Hepatocyte (in vitro differentiated cells): ENCODE results near the gene SEPSECS. TPM values are rescaled to one million over a fixed set of nuclear protein-coding genes. Genes with fewer than 3 reads are reported as not detected.

ENCODE experiments used
- DNase-seq: peaks from one replicate; pipeline ENCODE4 v3.0.0-alpha.2; 2016; ENCODE audit warnings: low spot score
- H2AFZ ChIP-seq: fragments of 200-600 bp; sonication (generic); 2 replicates; pipeline ENCODE4 v1.6.0; 2016; ENCODE audit warnings: antibody characterized with exemption, mild to moderate bottlenecking
- H3K27ac ChIP-seq: fragments of 200-600 bp; sonication (generic); 2 replicates; pipeline ENCODE4 v1.5.1; 2016; ENCODE audit warnings: mild to moderate bottlenecking
- H3K27me3 ChIP-seq: fragments of 200-600 bp; sonication (generic); 2 replicates; pipeline ENCODE4 v1.6.1; 2016
- H3K36me3 ChIP-seq: fragments of 200-600 bp; sonication (generic); replicated peaks from 2 replicates; pipeline ENCODE4 v1.5.1; 2016; ENCODE audit warnings: low read depth; ENCODE audit not compliant: insufficient read depth
- H3K4me1 ChIP-seq: fragments of 200-600 bp; sonication (generic); 2 replicates; pipeline ENCODE4 v1.5.1; 2016; ENCODE audit warnings: mild to moderate bottlenecking, moderate library complexity; ENCODE audit not compliant: insufficient read depth
- H3K4me2 ChIP-seq: fragments of 200-600 bp; sonication (generic); 2 replicates; pipeline ENCODE4 v1.6.0; 2016
- H3K4me3 ChIP-seq: fragments of 200-600 bp; sonication (generic); 2 replicates; pipeline ENCODE4 v1.5.1; 2016; ENCODE audit warnings: mild to moderate bottlenecking
- H3K79me2 ChIP-seq: fragments of 200-600 bp; sonication (generic); 2 replicates; pipeline ENCODE4 v1.6.0; 2017; ENCODE audit warnings: mild to moderate bottlenecking
- H3K9me2 ChIP-seq: fragments of 200-600 bp; sonication (generic); replicated peaks from 2 replicates; pipeline ENCODE4 v1.6.0; 2017; ENCODE audit warnings: mild to moderate bottlenecking; ENCODE audit not compliant: insufficient read depth
- H3K9me3 ChIP-seq: fragments of 200-600 bp; sonication (generic); 2 replicates; pipeline ENCODE4 v1.5.1; 2016; ENCODE audit warnings: low read depth, mild to moderate bottlenecking
- H4K20me1 ChIP-seq: fragments of 200-600 bp; sonication (generic); 2 replicates; pipeline ENCODE4 v1.6.0; 2016; ENCODE audit warnings: mild to moderate bottlenecking; ENCODE audit not compliant: insufficient read depth, poor library complexity, severe bottlenecking
- EZH2 ChIP-seq: fragments of 200-600 bp; sonication (generic); IDR thresholded peaks from 2 replicates; pipeline ENCODE4 v1.6.1; 2016; ENCODE audit warnings: antibody characterized with exemption, mild to moderate bottlenecking, borderline replicate concordance
- EZH2phosphoT487 ChIP-seq: fragments of 200-600 bp; sonication (generic); IDR thresholded peaks from one replicate; pipeline ENCODE4 v1.6.1; 2018; ENCODE audit warnings: antibody characterized with exemption, mild to moderate bottlenecking, low read depth, moderate library complexity; ENCODE audit not compliant: unreplicated experiment, severe bottlenecking
- WGBS: methylation state at CpG from one replicate; pipeline ENCODE4 v1.1.6; 2016; ENCODE audit warnings: low lambda C conversion rate; ENCODE audit errors: missing lambda C conversion rate; 5-methylcytosine and 5-hydroxymethylcytosine counted together
- polyA plus RNA-seq: library from polyadenylated mRNA; unstranded; fragments of >200 nt; fragmentation: Nextera tagmentation; extraction: Ambion mirVana; gene quantifications from 2 replicates; pipeline ENCODE4 v1.2.1, GENCODE V29; 2016
- total RNA-seq: library from RNA; depleted of rRNA; stranded (reverse); fragments of >200 nt; gene quantifications from 2 replicates; pipeline ENCODE4 v1.2.3, GENCODE V29; 2014
- TF ChIP-seq, protein P1 (sequence below): fragments of 200-600 bp; sonication (generic); IDR thresholded peaks from 2 replicates; pipeline ENCODE4 v1.5.1; 2016; ENCODE audit warnings: antibody characterized with exemption, mild to moderate bottlenecking; ENCODE audit not compliant: poor library complexity

The SEPSECS gene
- total and polyA plus RNA-seq, 2 experiments from 2014 or later = 3.0 to 10.3 TPM

DNA sequence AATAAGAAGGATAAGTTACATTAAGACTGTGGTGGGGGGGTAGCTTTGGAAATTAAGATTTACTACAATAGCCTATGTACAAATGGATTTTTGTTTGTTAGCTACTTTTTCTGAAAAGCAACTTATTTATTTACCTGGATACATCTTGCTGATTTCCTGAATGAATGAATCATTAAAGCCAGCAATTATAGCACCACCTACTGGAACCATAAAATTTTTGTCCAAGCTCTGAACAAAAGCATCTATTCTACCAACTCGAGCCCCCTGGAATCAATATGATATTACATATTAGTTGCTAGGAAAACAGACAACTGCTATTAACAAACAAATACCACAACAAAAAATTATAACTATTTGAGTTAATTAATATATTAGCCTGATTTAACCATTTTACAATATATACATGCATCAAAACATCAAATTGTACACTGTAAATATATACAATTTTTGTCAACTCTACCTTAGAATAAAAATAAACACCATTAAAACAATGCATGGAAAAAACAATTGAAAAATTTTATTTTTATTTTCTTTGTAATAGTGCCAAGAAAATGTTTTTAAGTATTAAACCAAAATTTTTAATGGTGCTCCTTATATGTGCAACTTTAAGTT is 15.3 kb downstream of the SEPSECS start:
- no peaks in the 10 kb centered on the region for H3K9me3 ChIP-seq
- H4K20me1 ChIP-seq = no peaks in the 10 kb centered on the region
- H3K27ac ChIP-seq = no peak overlapping the region
- H3K36me3 ChIP-seq = no peaks in the 10 kb centered on the region
- peak; percentile 41 for DNase-seq
- no peaks in the 10 kb centered on the region for H3K79me2 ChIP-seq
- no peak overlapping the region for H3K4me3 ChIP-seq
- no peaks in the 10 kb centered on the region for H3K27me3 ChIP-seq
- WGBS = 23% methylated on average over 1 of the region's 1 CpG
- no peak overlapping the region for H2AFZ ChIP-seq
- no peaks in the 10 kb centered on the region for H3K9me2 ChIP-seq
- TF ChIP-seq, protein P1, sequence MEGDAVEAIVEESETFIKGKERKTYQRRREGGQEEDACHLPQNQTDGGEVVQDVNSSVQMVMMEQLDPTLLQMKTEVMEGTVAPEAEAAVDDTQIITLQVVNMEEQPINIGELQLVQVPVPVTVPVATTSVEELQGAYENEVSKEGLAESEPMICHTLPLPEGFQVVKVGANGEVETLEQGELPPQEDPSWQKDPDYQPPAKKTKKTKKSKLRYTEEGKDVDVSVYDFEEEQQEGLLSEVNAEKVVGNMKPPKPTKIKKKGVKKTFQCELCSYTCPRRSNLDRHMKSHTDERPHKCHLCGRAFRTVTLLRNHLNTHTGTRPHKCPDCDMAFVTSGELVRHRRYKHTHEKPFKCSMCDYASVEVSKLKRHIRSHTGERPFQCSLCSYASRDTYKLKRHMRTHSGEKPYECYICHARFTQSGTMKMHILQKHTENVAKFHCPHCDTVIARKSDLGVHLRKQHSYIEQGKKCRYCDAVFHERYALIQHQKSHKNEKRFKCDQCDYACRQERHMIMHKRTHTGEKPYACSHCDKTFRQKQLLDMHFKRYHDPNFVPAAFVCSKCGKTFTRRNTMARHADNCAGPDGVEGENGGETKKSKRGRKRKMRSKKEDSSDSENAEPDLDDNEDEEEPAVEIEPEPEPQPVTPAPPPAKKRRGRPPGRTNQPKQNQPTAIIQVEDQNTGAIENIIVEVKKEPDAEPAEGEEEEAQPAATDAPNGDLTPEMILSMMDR = peak; percentile 68
- TF ChIP-seq EZH2phosphoT487 = no peak
- H3K4me1 ChIP-seq = no peaks in the 10 kb centered on the region
- H3K4me2 ChIP-seq = no peak overlapping the region

DNA sequence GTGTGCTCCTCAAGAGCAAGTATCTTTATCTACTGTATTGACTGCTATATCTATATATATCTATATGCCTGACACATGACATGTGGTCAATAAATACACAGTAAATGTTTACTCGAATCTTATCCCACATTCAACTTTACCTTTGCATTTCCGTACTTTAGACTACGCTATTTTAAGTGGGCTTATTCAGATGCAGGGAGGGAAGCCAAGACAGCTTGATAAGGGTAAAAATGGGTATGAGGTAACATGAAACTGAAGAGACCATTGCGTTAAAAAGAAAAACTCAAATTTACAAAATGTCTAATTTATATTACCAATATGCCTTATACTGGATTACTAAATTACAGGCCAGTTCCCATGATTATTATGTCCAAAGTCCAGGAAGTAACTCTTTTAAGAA is 17.8 kb downstream of the SEPSECS start:
- TF ChIP-seq, protein P1 = no peak
- no peak for TF ChIP-seq EZH2
- no peak for TF ChIP-seq EZH2phosphoT487
- H3K9me2 ChIP-seq = no peaks in the 10 kb centered on the region
- H3K36me3 ChIP-seq = no peaks in the 10 kb centered on the region
- 95% methylated on average over 4 of the region's 4 CpGs for WGBS
- no peak for DNase-seq
- no peak overlapping the region for H3K4me3 ChIP-seq
- no peaks in the 10 kb centered on the region for H3K79me2 ChIP-seq
- H3K9me3 ChIP-seq = no peaks in the 10 kb centered on the region
- no peak overlapping the region for H3K27ac ChIP-seq
- no peaks in the 10 kb centered on the region for H4K20me1 ChIP-seq
- H3K27me3 ChIP-seq = no peaks in the 10 kb centered on the region
- H3K4me2 ChIP-seq = no peak overlapping the region
- no peaks in the 10 kb centered on the region for H3K4me1 ChIP-seq
- no peak overlapping the region for H2AFZ ChIP-seq

DNA sequence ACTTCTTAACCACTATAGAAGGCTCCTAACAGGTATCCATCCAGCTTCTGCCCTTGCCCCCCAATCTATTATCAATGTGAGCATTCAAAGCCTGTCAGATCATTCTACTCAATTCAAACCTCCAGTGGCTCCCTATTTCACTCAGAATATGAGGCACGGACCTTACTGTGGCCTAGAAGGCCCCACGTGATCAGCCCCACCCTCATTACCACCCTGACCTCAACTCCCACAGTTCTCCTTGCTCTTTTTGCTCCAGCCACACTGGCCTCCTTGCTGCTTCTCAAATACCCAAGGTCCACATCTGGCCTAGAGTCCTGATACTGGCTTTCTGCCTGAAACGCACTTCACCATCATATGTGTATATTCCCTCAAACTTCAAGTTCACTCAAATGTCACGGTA is 18.7 kb downstream of the SEPSECS start:
- 97% methylated on average over 4 of the region's 4 CpGs for WGBS
- TF ChIP-seq EZH2phosphoT487 = no peak
- H3K27me3 ChIP-seq = no peaks in the 10 kb centered on the region
- H2AFZ ChIP-seq = no peak overlapping the region
- H3K79me2 ChIP-seq = no peaks in the 10 kb centered on the region
- no peak overlapping the region for H3K4me3 ChIP-seq
- H3K27ac ChIP-seq = no peak overlapping the region
- no peaks in the 10 kb centered on the region for H3K9me2 ChIP-seq
- no peaks in the 10 kb centered on the region for H3K36me3 ChIP-seq
- H3K4me2 ChIP-seq = no peak overlapping the region
- DNase-seq = no peak
- no peaks in the 10 kb centered on the region for H4K20me1 ChIP-seq
- no peaks in the 10 kb centered on the region for H3K9me3 ChIP-seq
- no peaks in the 10 kb centered on the region for H3K4me1 ChIP-seq

DNA sequence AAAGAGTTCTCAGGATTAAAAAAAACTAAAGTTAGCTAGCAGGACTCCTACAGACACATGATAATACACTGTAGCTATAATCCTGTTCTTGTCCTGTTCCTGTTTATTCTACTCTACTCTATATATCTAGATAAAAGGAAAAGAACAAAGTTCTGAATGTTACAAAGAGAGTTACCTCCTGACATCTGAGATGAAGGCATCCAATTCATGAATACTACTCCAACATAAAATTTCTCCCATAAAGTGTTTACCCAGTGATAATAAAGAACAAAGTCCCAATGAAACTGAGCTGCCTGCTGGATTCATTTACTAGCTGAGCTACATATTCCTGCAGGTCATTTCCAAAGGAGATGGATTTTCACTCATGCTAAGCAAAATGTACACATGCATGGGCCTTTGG is 27.1 kb downstream of the SEPSECS start:
- no peak for DNase-seq
- Histone ChIP-seq H3K79me2 (no peaks in the 10 kb centered on the region), H3K4me3 (no peak overlapping the region), H3K27ac (peak overlapping the region; percentile 27), H3K9me3 (no peaks in the 10 kb centered on the region), H3K36me3 (no peaks in the 10 kb centered on the region), H3K27me3 (no peaks in the 10 kb centered on the region), H3K4me1 (peaks cover 5% of the 10 kb centered on the region), H3K4me2 (no peak overlapping the region), H4K20me1 (no peaks in the 10 kb centered on the region), H3K9me2 (no peaks in the 10 kb centered on the region), H2AFZ (no peak overlapping the region)
- TF ChIP-seq, protein P1 = no peak
- TF ChIP-seq EZH2phosphoT487 (no peak), EZH2 (no peak)
